IPS-20b (cell line): ENCODE data around the gene HSD11B2.

Experiments
- H3K27ac ChIP-seq: one replicate; pipeline ENCODE4 v1.5.1; 2013; ENCODE audit warnings: low read length
- H3K27me3 ChIP-seq: 2 replicates; pipeline ENCODE4 v1.6.1; 2013; ENCODE audit warnings: mild to moderate bottlenecking, low read length, inconsistent platforms; ENCODE audit not compliant: insufficient read depth
- H3K36me3 ChIP-seq: 2 replicates; pipeline ENCODE4 v1.6.1; 2013; ENCODE audit warnings: low read depth, mild to moderate bottlenecking, inconsistent platforms, low read length, moderate library complexity; ENCODE audit not compliant: insufficient read depth
- H3K4me1 ChIP-seq: 2 replicates; pipeline ENCODE4 v1.6.1; 2013; ENCODE audit warnings: mild to moderate bottlenecking, control low read depth, inconsistent platforms, low read length, moderate library complexity; ENCODE audit not compliant: insufficient read depth
- H3K4me3 ChIP-seq: 2 replicates; pipeline ENCODE4 v1.5.1; 2013; ENCODE audit warnings: mild to moderate bottlenecking, low read length, inconsistent platforms
- H3K9ac ChIP-seq: 2 replicates; pipeline ENCODE4 v1.6.1; 2013; ENCODE audit warnings: low read depth, mild to moderate bottlenecking, inconsistent platforms, low read length, moderate library complexity
- H3K9me3 ChIP-seq: 2 replicates; pipeline ENCODE4 v1.6.1; 2013; ENCODE audit warnings: mild to moderate bottlenecking, low read depth, low read length, inconsistent platforms; ENCODE audit not compliant: insufficient read depth

HSD11B2 gene

GRCh38 chr16:67480833-67481560 lies 50.1 kb downstream of the HSD11B2 start, which contains the start of gene ATP6V0D1:
TSS of gene ATP6V0D1 (minus strand) at chr16:67481157. CDS start at chr16:67481086, 71 bp downstream.
- Histone ChIP-seq H3K27ac (peak within 1 kb of the TSS; percentile 13), H3K27me3 (peaks cover 4% of the 10 kb centered on the region; the same call in 1 of the 2 replicates), H3K4me1 (peaks cover 8% of the 10 kb centered on the region; the same call in 1 of the 2 replicates), H3K9me3 (no peaks in the 10 kb centered on the region), H3K9ac (peak within 1 kb of the TSS; percentile 87), H3K36me3 (no peaks in the 10 kb centered on the region), H3K4me3 (peak within 1 kb of the TSS; percentile 97)

GRCh38 chr16:67481561-67482232 lies 50.8 kb downstream of the HSD11B2 start:
- Histone ChIP-seq H3K9me3 (no peaks in the 10 kb centered on the region), H3K4me3 (peak overlapping the region; percentile 71), H3K9ac (peak overlapping the region; percentile 76), H3K36me3 (no peaks in the 10 kb centered on the region), H3K4me1 (peaks cover 8% of the 10 kb centered on the region; the same call in 1 of the 2 replicates), H3K27ac (no peak overlapping the region), H3K27me3 (peaks cover 11% of the 10 kb centered on the region)

GRCh38 chr16:67482233-67482924 lies 51.5 kb downstream of the HSD11B2 start:
- H3K4me3 ChIP-seq: peak overlapping the region; percentile 71; the same call in 1 of the 2 replicates
- H3K9me3 ChIP-seq: no peaks in the 10 kb centered on the region
- H3K36me3 ChIP-seq: no peaks in the 10 kb centered on the region
- H3K27ac ChIP-seq: no peak overlapping the region
- H3K9ac ChIP-seq: peak overlapping the region; percentile 76; the same call in 1 of the 2 replicates
- H3K27me3 ChIP-seq: peaks cover 18% of the 10 kb centered on the region
- peaks cover 8% of the 10 kb centered on the region; the same call in 1 of the 2 replicates for H3K4me1 ChIP-seq

GRCh38 chr16:67483150-67483549 lies 52.2 kb downstream of the HSD11B2 start, which contains the start of gene AGRP:
TSS of gene AGRP (minus strand) at chr16:67483547. CDS start at chr16:67483398, 149 bp downstream.
- H3K27ac ChIP-seq: no peak within 1 kb of the TSS
- H3K36me3 ChIP-seq: no peaks in the 10 kb centered on the region
- H3K4me1 ChIP-seq: peaks cover 8% of the 10 kb centered on the region; the same call in 1 of the 2 replicates
- no peaks in the 10 kb centered on the region for H3K9me3 ChIP-seq
- no peak within 1 kb of the TSS for H3K4me3 ChIP-seq
- peaks cover 26% of the 10 kb centered on the region for H3K27me3 ChIP-seq
- no peak within 1 kb of the TSS for H3K9ac ChIP-seq

- Histone ChIP-seq H3K9ac (no peak overlapping the region), H3K27me3 (peaks cover 34% of the 10 kb centered on the region), H3K36me3 (no peaks in the 10 kb centered on the region), H3K9me3 (no peaks in the 10 kb centered on the region), H3K4me3 (no peak overlapping the region), H3K27ac (no peak overlapping the region), H3K4me1 (peaks cover 8% of the 10 kb centered on the region; the same call in 1 of the 2 replicates)
Observed at GRCh38 chr16:67483731-67484525, 53.0 kb downstream of the HSD11B2 start.

- Histone ChIP-seq H3K4me3 (no peak overlapping the region), H3K9me3 (peaks cover 4% of the 10 kb centered on the region; the same call in 1 of the 2 replicates), H3K27me3 (peaks cover 62% of the 10 kb centered on the region), H3K4me1 (peaks cover 9% of the 10 kb centered on the region; the same call in 1 of the 2 replicates), H3K36me3 (no peaks in the 10 kb centered on the region), H3K9ac (no peak overlapping the region), H3K27ac (no peak overlapping the region)
Observed at GRCh38 chr16:67486805-67487204, 55.9 kb downstream of the HSD11B2 start.
